HG03354 (cell line): Measurements from ENCODE around the gene POU2AF3.
"Not testable (repeated sequence)": the region's sequence is repeated elsewhere in the genome, so short reads cannot be mapped to it uniquely, and the experiment has no call there.

ENCODE experiments used
- ATAC-seq: cut with Tn5 transposase; IDR thresholded peaks from one replicate; pipeline ENCODE4 v1.9.1; 2021; ENCODE audit warnings: mild to moderate bottlenecking; ENCODE audit not compliant: unreplicated experiment, poor library complexity, severe bottlenecking

The POU2AF3 gene

GRCh38 chr11:111299101-111300026 is 1.0 kb downstream of the POU2AF3 start:
- ATAC-seq, result peak; percentile 67

GRCh38 chr11:111300569-111300968 is 2.2 kb downstream of the POU2AF3 start:
- no peak for ATAC-seq

- peak; percentile 54 for ATAC-seq
Measured at GRCh38 chr11:111301004-111301841, 2.9 kb downstream of the POU2AF3 start.

GRCh38 chr11:111301842-111302118 is 3.4 kb downstream of the POU2AF3 start:
- ATAC-seq, result no peak

- no peak for ATAC-seq
Measured at GRCh38 chr11:111302298-111302697, 4.0 kb downstream of the POU2AF3 start.

GRCh38 chr11:111303461-111303860 is 5.1 kb downstream of the POU2AF3 start:
- no peak for ATAC-seq

GRCh38 chr11:111305162-111305802 is 6.9 kb downstream of the POU2AF3 start:
- ATAC-seq, result no peak

GRCh38 chr11:111305876-111306275 is 7.5 kb downstream of the POU2AF3 start:
- no peak for ATAC-seq

GRCh38 chr11:111306321-111306720 is 8.0 kb downstream of the POU2AF3 start:
- no peak for ATAC-seq

GRCh38 chr11:111307472-111308108 is 9.2 kb downstream of the POU2AF3 start:
- ATAC-seq, result no peak

- no peak for ATAC-seq
Measured at GRCh38 chr11:111308140-111308539, 9.8 kb downstream of the POU2AF3 start.

- ATAC-seq, result no peak
Measured at GRCh38 chr11:111309215-111309915, 11.0 kb downstream of the POU2AF3 start.

- no peak for ATAC-seq
Measured at GRCh38 chr11:111310088-111310487, 11.7 kb downstream of the POU2AF3 start.

- no peak for ATAC-seq
Measured at GRCh38 chr11:111310723-111311122, 12.4 kb downstream of the POU2AF3 start.

- ATAC-seq, result no peak
Measured at GRCh38 chr11:111312076-111312475, 13.7 kb downstream of the POU2AF3 start.

- no peak for ATAC-seq
Measured at GRCh38 chr11:111319296-111319695, 20.9 kb downstream of the POU2AF3 start.

GRCh38 chr11:111320199-111320598 is 21.9 kb downstream of the POU2AF3 start:
- ATAC-seq, result not testable (repeated sequence)

GRCh38 chr11:111320728-111321568 is 22.6 kb downstream of the POU2AF3 start:
- no peak for ATAC-seq
